Right lobe of liver (tissue), 6 donors: ENCODE measurements around the gene SYTL1. TPM values are rescaled to one million over a fixed set of nuclear protein-coding genes. Genes with fewer than 3 reads are reported as not detected.

Source experiments
- ATAC-seq, 4 donors: fragments of 200-7000 bp; cut with Tn5 transposase; one replicate each; pipeline ENCODE4 v1.9.1; 2020; ENCODE audit warnings: mild to moderate bottlenecking in 4 of 4, moderate library complexity in 4 of 4
- DNase-seq, 3 donors: peaks; one replicate each; pipeline ENCODE4 v3.0.0-alpha.2; 2020
- H3K27ac ChIP-seq, 3 donors: fragments of 200-600 bp; one replicate each; pipeline ENCODE4 v1.8.0; 2022
- H3K27me3 ChIP-seq, 2 donors: fragments of 200-600 bp; one replicate each; pipeline ENCODE4 v1.8.0; 2022
- H3K36me3 ChIP-seq, 4 donors: fragments of 200-600 bp; sonication (generic) in 1 of 4; one replicate each; pipeline versions ENCODE4 v1.5.1 to v1.8.0; 2017 to 2022; ENCODE audit warnings: control low read depth in 1 of 4
- H3K4me1 ChIP-seq, 4 donors: fragments of 200-600 bp; sonication (generic) in 1 of 4; one replicate each; pipeline versions ENCODE4 v1.5.1 to v1.8.0; 2017 to 2022; ENCODE audit warnings: control low read depth in 1 of 4
- H3K4me3 ChIP-seq, 3 donors: fragments of 200-600 bp; one replicate each; pipeline ENCODE4 v1.8.0; 2022
- H3K9me3 ChIP-seq, 4 donors: fragments of 200-600 bp; sonication (generic) in 1 of 4; one replicate each; pipeline versions ENCODE4 v1.5.1 to v1.8.0; 2017 to 2022; ENCODE audit warnings: control low read depth in 1 of 4
- CTCF ChIP-seq, 4 donors: fragments of 200-600 bp in 3 of 4; fragments of 450-650 bp in 1 of 4; IDR thresholded peaks; one replicate each; pipeline versions ENCODE4 v1.5.1 to v1.8.0; 2016 to 2022; ENCODE audit warnings: antibody characterized with exemption in 4 of 4, mild to moderate bottlenecking in 2 of 4
- POLR2A ChIP-seq: fragments of 450-650 bp; IDR thresholded peaks from one replicate; pipeline ENCODE4 v1.6.1; 2017; ENCODE audit warnings: antibody characterized with exemption, mild to moderate bottlenecking
- WGBS: methylation state at CpG from one replicate; pipeline ENCODE4 v1.1.6; 2018; ENCODE audit warnings: low coverage, low lambda C conversion rate; ENCODE audit not compliant: insufficient coverage; ENCODE audit errors: missing lambda C conversion rate; 5-methylcytosine and 5-hydroxymethylcytosine counted together
- intact Hi-C, 2 donors: fragments of 100-400 bp; cut with DNase I; formaldehyde crosslinking; loops; one replicate each; pipeline versions ENCODE4 v1.11.2 to v1.14.1; 2022
- total RNA-seq, 6 experiments: library from RNA; depleted of rRNA in 2 of 6; stranded (reverse); fragments of >200 nt in 2 of 6; fragmentation: NEBNext Ultra II Directional in 3 of 6; extraction: Animal tissue kit (Norgen Biotek cat#: 25700) in 3 of 6; gene quantifications; one replicate each; pipeline versions ENCODE4 v1.1.0 to v1.2.4, GENCODE V29; 2016 to 2023
- donor health status: DM: no; HTN: yes; CAD: no.
- donor health status: DM: no; HTN: no; CAD: no.
- donor health status: DM: no; HTN: no; CAD: no.
- donor health status: DM: no; HTN: yes; CAD: no.
- donor health status: DM: no; HTN: yes; CAD: no.

SYTL1 gene
- total RNA-seq, 6 experiments from 2014 or later = 0.37 to 1.7 (median 0.80) TPM

- no peaks in the 10 kb centered on the region for H3K36me3 ChIP-seq
- no peaks in the 10 kb centered on the region for H3K27me3 ChIP-seq
- H3K9me3 ChIP-seq = no peaks in the 10 kb centered on the region
- H3K27ac ChIP-seq = no peak overlapping the region
- ATAC-seq = no peak
- intact Hi-C loops = loop anchor here (5.0 kb wide), 3 partner anchors 38 to 98 kb away; no protein-coding TSS in a partner anchor
- TF ChIP-seq POLR2A (no peak), CTCF (IDR thresholded peaks at IDR 0.05) (no peak)
- WGBS = no CpG with 5 or more reads among the region's 1 CpG
- no peak overlapping the region for H3K4me3 ChIP-seq
- no peak for DNase-seq
- peaks cover 0 to 6% (median 0%) of the 10 kb centered on the region in 4 donors for H3K4me1 ChIP-seq
These were observed 53.1 kb downstream of the SYTL1 start for GRCh38 chr1:27394925-27395324.

DNA sequence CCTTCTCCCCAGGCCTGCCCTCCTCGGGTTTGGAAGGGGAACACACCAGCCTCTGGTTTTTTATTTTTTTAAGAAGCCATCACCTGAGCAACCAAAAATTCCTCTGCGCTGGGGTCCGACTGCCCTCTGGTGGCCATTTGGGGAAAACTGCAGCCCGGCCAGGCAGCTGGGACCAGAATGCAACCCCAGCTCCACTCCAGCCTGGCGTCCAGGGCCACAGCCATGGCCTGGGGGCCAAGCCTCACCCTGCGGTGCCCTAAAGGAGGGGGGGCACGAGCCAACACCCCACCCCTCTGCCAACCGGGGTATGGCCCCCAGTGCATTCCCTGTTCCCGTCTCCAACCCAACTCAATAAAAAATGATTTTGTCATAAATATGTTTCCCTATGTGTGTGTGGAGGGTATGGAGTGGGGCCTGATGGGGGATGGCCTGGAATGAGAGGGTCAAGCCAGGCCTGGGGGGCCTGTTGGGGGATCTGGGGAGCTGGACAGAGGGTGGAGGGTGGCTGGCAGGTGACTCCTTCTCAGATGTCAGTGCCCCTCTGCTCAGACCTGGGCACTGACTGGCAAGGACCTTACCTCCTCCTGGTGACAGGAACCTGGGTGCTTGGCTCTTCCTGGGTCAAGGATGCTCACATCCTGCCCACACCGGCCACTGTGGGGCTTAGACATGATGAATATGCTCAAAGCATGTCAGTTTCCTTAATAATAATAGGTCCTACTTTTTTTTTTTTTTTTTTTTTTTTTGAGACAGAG lies 53.8 kb downstream of the SYTL1 start:
- ATAC-seq (peak; percentile 66 to 80 (median 72)), DNase-seq (peak; percentile 75 to 80 (median 78))
- Histone ChIP-seq H3K27me3 (no peaks in the 10 kb centered on the region), H3K27ac (no peak overlapping the region), H3K4me3 (no peak overlapping the region), H3K36me3 (no peaks in the 10 kb centered on the region), H3K9me3 (no peaks in the 10 kb centered on the region), H3K4me1 (peaks cover 0 to 6% (median 0%) of the 10 kb centered on the region in 4 donors)
- TF ChIP-seq CTCF (IDR thresholded peaks at IDR 0.05) (peak; percentile 93 to 95 (median 94)), POLR2A (no peak)
- intact Hi-C loops = loop anchor here in 1 of 2 donors (5.0 kb wide), 1 partner anchor 98 kb away; no protein-coding TSS in a partner anchor
- WGBS = 4% methylated on average over 9 of the region's 10 CpGs

DNA sequence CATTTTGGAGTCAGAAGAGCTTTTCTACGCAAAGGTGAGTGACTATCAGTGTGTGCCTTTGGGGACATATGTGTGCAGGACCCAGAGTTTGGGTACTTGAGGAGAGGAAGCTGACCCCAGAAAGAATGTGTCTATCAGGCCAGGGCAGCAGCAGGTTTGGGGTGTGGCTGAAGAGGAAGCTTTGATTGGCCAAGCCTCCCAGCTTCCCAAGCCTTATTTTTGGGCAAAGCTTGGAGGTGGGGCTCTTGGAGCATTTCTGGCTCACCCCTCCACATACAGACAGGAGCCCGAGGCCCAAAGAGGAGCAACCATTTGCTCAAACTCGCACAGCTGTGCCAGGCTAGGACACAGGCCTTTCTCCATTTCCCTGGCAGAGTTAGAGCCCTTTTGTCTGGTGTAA lies 55.3 kb downstream of the SYTL1 start:
- no peak overlapping the region for H3K4me3 ChIP-seq
- intact Hi-C loops = loop anchor here in 1 of 2 donors (5.0 kb wide), 1 partner anchor 100 kb away; no protein-coding TSS in a partner anchor
- ATAC-seq = no peak

DNA sequence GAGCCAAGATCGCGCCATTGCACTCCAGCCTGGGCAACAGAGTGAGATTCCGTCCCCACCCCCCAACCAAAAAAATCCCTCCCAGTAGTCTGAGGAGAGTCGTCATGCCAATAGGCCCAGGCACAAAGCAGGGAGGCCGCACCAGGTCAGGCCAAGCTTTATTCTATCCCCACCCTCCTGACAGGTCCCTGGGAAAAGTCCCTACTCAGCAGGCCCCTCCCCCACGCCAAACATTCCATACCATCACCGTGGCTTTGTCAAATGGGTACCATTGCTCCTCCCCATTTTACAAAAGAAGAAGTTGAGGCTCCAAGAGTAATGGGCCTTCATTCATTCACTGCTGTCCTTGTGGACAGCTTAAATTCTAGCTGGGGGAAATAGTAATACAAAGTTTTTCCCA lies 55.9 kb downstream of the SYTL1 start:
- WGBS = 25% methylated on average over 2 of the region's 7 CpGs
- no peak for TF ChIP-seq CTCF (IDR thresholded peaks at IDR 0.05)
- Histone ChIP-seq H3K4me3 (no peak overlapping the region), H3K27ac (no peak overlapping the region), H3K36me3 (no peaks in the 10 kb centered on the region), H3K27me3 (no peaks in the 10 kb centered on the region), H3K4me1 (peaks cover 0 to 6% (median 0%) of the 10 kb centered on the region in 4 donors), H3K9me3 (no peaks in the 10 kb centered on the region)
- ATAC-seq (no peak), DNase-seq (no peak)
- intact Hi-C loops = loop anchor here in 1 of 2 donors (5.0 kb wide), 1 partner anchor 100 kb away; no protein-coding TSS in a partner anchor

More for the DNA sequence above, 55.3 kb downstream of the SYTL1 start:
- WGBS = 77% methylated on average over 1 of the region's 3 CpGs
- H3K36me3 ChIP-seq = no peaks in the 10 kb centered on the region
- H3K9me3 ChIP-seq = no peaks in the 10 kb centered on the region
- H3K27ac ChIP-seq = no peak overlapping the region
- H3K4me1 ChIP-seq = peaks cover 0 to 6% (median 0%) of the 10 kb centered on the region in 4 donors
- DNase-seq = no peak
- TF ChIP-seq CTCF (IDR thresholded peaks at IDR 0.05) (no peak), POLR2A (no peak)
- H3K27me3 ChIP-seq = no peaks in the 10 kb centered on the region
